CD4-positive, alpha-beta T cell treated with Interleukin-17A for 1 hour (primary cell): Measurements from ENCODE around the gene PTPRN2.
"Not testable (repeated sequence)": the region's sequence is repeated elsewhere in the genome, so short reads cannot be mapped to it uniquely, and the experiment has no call there.

ENCODE experiments used
- DNase-seq: peaks from one replicate; pipeline ENCODE4 v3.0.0-alpha.2; 2020

The PTPRN2 gene

DNA sequence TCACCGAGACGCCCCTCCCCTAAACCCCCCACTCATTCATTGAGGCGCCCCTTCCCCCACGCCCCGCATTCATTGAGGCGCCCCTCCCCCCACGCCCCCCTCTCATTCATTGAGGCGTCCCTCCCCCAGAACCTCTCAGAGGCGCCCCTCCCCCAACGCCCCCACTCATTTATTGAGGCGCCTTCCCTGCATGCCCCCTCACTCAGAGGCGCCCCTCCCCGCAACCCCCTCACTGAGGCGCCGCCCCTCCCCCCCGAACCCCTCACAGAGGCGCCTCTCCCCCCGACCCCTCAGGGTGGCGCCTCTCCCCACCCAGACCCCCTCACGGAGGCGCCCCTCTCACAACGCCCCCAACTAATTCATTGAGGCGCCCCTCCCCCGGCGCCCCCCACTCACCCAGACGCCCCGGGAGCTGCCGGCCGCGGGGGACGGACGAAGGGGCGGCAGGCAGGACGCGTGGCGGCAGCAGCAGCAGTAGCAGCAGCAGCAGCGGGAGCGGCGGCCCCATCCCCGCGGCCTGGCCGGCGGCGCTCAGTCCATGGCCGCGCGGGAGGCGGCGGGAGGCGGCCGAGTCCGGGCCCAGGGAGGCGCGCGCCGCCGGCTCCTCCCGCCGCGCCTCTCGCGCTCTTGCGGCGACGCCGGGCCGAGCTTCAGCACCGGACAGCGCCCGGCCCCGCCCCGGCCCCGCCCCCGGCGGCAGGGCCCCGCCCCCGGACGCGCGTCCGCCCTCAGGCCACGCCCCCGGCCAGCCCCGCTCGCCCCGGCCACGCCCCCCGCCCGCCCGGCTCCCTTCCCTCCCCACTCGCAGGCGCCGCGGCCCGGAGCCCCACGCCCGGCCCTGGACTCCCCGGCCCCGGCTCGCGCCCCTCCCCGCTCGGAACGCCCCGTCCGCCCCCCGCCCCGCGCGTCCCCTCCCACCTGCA is at the start of gene PTPRN2:
TSS of gene PTPRN2 (minus strand) at position 662 of the 923 bp plus-strand sequence.
- peak; percentile 36 for DNase-seq

DNA sequence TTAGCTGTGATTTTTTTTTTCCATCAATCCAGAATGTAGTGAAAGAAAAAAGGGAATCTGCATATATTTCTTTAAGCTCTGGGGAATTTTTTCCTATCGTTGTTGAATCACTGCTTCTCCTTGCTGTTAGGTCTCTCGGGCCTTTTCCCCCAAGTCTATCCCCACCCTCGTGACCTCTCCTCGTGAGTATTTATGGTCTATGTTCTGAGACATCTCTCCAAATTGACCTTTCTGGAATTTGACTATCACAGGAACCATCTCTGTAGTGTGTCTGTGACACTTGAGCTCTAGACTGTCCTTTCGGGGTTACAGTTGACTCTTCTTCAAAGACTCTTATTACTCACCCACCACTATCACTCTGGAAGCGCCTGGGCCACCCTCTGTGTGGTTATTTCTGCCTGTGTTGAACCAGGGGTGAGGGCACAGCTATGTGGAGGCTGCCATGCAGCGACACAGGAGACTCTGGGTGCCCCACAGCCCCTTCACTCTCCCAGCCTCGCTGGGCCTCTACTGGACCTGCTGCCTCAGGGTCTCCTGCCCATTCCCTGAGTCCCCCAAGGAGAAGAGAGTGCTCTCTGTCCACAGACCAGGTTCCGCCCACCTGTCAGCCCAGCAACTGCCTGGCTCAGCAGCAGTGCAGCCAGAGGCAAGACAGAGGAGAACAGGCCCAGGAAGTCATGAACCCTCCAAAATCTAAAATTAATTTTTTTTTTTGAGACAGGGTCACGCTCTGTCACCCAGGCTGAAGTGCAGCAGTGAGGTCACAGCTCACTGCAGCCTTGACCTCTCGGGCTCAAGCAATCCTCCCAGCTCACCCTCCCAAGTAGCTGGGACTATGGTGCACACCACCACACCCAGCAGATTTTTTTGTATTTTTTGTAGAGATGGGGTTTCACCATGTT is 45.7 kb upstream of the PTPRN2 start:
- no peak for DNase-seq

DNA sequence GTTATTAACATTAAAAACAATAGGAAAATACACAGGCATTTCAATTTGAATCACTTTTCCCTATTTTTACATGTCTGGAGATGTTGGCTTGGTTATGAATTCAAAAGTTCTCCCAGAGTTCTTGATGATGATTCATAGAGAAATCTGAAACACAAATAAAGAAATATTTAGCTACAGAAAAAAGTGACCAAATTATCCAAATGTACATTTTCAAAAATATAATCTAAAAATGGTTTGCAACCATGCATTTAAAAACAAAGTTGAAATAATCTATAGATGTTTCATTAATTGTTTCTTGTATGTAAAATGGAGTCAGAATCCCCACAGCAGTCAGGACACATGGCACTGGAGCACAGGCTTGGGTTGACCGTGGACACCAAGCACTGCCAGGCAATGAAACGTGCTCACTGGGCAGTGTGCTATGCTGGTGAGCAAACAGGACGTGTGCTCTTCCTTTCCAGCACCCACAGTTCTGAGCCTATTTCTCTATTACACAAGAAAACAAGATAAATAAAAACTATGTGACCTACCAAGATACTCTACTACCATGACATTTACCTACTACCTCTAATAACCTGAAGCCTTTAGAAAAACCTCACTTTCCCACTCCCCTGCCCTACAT is 44.1 kb upstream of the PTPRN2 start:
- no peak for DNase-seq

DNA sequence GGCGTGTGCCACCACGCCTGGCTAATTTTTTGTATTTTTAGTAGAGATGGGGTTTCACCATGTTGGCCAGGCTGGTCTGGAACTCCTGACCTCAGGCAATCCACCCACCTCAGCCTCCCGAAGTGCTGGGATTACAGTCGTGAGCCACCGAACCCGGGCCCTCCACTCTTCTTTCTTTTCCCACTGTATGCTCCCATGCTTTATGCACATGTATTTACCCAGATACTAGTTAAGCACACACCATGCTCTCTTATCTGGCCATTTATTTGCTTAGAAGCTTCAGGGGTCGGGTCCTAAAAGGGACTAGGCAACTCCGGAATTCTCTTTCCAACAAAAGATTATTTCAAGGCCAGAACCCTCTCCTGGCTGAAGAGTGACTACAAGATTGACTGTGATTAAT is 38.7 kb upstream of the PTPRN2 start:
- DNase-seq = not testable (repeated sequence)

DNA sequence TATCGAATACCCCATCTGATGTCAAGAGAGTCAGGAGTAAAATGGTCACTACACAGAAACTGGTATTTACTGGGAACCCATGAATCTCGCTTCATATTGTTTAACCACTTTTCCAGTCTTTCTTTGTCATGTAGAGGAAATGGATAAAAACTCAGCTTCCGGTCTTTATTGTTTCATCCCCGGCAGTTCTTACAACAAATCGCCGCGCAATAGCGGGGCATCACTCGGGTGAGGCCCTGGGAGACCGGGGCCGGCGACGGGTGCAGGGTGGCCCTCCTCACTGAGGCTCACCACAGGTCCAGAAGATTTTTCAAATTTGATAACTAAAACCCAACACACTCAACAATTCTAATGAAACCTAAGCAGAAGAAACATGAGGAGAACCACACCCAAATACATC is 35.6 kb upstream of the PTPRN2 start:
- DNase-seq = no peak

DNA sequence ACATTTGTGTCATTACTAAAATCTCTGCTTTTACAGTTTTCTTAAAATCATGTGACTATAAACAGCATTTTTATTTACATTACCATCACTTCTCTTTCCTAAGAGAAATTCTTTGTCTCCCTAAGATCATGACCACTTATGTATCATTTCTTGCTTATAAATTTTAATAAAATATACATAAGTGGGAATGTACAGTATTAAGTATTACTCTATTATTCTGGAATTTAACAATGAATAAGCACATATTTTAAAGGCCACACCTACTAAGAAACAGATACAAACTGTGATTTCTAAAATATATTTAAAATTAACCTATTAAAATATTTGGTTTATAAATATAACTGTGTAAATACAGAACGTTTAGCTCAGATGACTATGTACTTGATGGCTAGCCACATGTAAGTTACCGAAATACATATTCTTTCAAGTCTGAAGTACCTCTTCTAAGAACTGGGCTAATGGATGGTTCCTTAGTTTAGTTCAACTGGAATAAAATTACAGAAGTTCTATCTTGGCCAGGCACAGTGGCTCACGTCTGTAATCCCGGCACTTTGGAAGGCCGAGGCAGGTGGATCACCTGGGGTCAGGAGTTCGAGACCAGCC is 33.3 kb upstream of the PTPRN2 start:
- DNase-seq = no peak

DNA sequence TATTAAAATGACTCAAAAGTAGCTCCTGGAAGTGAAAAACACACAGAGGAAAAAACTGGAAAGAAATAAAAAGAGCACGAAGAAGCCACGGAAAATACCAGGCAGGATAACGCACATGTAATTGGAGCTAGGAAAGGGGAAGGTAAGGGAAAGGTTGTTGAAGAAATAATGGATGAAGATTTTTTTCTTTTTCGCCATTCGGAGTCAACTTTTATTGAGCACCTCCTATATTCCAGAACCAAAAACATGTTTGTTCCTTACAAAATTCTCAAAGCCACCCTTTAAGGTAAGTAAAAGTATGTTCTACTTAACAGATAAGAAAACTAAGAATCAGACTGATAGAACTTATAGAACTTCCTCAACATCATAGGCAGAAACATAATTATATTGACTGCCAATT is 32.8 kb upstream of the PTPRN2 start:
- DNase-seq = no peak

DNA sequence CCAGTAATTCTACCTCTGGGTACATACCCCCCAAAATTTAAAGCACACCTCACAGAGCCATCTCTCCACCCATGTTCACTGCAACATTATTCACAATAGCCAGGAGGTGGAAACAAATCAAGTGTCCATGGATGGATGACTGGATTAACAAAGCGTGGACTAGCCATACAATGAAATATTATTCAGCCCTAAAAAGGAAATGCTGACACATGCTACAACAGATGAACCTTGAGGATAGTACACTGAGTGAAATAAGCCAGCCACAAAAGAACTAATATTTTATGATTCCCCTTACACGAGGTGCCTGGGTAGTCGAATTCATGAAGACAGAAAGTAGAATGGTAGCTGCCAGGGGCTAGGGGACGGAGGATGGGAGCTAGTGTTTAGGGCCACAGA is 31.1 kb upstream of the PTPRN2 start:
- DNase-seq = no peak

DNA sequence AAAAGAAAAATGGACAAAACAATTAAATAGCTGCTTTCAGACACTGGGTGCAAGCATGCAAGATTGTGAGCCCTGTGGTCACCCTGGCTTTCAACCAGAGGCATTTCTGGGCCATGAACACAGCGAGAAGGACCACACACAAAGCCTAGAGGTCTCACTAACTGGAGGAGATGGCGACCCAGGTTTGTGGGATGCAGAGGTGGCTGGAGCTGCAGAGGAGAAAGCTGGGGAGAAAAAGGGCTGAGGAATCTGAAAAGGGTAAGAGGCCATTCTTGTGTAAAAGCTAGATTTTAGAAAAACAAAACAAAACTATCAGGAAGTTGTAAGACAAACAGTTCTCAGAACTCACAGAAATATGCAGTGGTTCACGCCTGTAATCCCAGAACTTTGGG is 30.1 kb upstream of the PTPRN2 start:
- DNase-seq = no peak

DNA sequence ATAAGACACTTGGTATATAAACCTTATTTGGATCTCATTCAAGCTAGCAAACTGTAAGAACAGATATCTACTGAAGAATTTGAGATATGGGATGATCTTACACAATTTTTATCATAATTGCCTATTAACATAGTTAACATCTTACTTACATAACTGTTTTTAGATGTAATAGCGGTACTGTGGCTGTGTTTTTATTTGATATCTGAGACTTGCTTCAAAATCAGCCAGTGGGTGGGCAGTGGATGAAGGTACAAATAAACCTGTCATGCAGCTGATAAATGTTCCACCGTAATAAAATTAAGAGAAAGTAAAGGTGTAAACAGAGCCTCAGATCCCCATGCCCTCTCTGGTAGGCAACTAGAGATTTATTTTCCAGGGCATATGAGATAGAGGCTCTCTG is 28.4 kb upstream of the PTPRN2 start:
- no peak for DNase-seq

DNA sequence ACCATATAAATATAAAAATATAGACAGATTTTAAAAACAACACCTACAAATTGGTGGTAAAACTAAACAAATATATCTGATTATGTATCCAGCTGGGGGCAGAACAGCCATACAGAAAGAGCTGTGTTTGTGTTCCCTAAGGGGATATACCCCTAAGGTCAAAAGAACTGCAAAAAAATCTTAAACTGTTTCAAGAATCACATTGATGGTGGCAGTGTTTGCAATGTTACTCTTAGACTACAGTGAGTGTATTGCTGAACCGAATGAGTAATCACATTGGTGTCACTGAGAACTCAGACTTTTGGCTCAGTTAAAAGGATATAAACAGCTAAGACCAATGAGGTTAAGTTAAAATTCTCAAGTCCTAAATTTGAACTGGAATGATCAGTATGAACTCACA is 27.1 kb upstream of the PTPRN2 start:
- no peak for DNase-seq

DNA sequence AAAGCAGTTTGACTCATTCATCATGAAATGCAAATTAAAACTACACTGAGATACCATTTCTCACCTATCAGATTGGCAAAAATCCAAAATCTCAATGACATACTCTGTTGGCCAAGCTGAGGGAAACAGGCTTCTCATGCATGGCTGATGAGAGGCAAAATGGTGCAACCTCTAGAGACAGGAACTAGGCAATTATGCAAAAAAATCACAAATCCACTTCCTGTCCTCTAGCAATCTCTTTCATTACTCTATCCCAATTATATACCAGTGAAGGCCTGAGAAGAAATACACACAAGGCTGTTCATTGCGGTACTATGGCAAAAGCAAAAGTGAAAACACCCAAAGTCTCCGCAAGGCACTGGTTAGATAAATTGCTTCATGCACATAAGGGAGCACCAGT is 25.9 kb upstream of the PTPRN2 start:
- no peak for DNase-seq

DNA sequence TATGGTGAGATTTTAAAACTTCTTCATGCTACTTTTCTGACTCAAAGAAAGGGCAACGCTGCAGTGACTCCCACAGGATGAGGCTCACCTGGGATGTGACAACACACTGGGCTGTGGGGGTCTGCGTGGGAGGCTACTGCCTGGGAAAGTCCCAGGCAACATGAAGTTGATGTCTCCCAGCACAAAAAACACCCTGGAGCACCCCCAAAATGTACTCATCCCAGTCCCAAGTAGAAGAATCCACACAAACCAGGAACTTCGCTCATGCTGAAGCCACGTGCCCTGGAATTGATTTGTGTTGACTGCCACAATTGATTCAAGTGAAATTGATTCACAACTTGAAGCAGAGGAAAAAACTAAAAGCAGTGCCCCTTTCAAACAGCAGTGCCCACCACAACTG is 24.9 kb upstream of the PTPRN2 start:
- DNase-seq = no peak

DNA sequence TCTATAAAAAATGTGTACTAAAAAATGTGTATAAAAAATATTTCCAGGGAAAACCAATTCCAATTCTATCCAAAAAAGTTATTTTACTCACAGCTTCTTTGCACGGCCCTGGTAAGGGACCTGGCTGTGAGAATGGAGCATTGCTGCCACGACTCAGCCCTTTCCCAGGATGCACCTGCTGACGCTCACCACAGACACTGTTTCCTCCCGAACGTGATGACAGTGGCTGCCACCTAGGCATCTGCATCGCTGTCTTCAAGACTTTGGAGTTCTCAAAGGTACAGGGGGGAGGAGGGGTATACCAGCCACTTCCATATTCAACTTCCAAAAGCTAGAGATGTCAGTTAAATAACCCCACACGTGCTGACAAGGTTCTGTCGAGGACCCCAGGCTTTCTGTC is 23.9 kb upstream of the PTPRN2 start:
- DNase-seq = no peak

DNA sequence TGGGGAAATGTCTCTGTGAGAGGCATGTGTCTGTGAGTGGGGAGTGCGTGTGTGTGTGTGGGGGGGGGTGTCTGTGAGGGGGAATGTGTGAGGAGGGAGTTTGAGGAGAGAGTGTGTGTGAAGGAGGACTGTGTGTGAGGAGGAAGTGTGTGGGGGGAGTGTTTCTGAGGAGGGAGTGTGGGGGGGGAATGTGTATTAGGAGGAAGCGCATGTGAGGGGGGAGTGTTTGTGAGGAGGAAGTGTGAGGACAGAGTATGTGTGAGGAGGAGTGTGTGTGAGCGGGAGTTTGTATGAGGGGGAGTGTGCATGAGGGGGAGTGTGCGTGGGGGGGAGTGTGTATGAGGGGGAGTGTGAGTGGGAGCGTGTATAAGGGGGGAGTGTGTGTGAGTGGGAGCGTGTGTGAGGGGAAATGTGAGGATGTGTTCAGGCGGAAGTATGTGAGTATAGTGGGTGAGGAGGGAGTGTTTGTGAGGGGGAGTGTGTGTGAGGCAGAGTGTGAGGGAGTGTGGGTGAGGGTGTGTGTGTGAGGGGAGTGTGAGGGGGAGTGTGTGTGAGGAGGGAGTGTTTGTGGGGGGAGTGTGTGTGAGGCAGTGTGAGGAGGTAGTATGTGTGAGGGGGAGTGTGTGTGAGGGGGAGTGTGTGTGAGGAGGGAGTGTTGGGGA is 21.8 kb upstream of the PTPRN2 start:
- no peak for DNase-seq

DNA sequence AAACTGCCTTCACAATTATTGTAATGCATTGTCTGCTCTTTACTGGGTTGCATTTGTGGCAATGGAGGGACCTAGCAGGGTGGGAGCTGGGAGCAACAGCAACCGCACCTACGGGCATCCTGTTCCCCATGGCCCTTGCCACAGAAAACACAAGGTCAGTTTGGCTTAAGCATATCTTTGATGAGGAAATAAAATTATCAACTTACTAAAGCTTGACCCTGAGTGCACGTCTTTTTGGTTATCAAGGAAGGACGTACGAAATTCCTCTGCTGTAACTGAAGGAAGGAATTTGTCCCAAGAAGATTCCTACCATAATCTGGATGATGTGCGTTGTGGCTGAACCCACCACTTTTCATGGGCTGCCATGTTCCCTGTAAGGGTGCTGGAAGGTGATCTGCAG is 19.9 kb upstream of the PTPRN2 start:
- DNase-seq = no peak

DNA sequence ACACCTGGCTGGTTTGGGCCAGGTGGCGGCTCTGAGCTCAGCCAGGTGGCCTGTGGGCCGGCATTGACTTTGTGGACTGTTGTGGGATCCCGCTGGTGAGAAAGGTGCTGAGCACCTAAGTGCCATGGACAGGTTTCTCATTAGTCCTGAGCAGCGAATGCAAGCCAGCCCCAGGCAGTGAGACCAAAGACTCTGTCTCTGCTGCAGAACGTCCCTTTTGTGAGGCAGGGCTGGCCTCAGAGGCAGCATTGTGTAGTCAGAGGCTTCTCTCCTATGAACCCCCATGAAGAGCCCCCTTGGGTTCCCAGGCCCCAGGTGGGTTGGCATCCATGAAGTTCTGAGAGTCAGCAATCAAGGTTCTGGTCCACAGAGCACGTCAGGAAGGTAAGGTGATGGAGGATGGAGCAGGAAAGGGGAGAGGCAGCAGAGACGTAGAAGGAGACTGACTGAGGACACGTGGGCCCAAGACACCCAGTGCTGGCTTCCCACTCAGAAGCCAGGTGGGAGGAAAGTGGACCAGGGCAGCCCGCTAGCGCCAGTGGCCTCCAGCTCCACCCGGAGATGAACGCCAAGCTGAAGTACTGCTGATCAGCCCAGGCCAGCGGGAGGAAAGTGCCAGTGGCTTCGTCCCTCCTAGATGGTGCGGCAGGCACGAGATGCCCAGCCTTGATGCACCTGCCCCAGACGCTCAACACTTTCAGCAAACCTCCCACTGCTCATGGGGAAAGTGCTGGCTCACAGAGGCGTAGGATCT is 19.2 kb upstream of the PTPRN2 start:
- no peak for DNase-seq

DNA sequence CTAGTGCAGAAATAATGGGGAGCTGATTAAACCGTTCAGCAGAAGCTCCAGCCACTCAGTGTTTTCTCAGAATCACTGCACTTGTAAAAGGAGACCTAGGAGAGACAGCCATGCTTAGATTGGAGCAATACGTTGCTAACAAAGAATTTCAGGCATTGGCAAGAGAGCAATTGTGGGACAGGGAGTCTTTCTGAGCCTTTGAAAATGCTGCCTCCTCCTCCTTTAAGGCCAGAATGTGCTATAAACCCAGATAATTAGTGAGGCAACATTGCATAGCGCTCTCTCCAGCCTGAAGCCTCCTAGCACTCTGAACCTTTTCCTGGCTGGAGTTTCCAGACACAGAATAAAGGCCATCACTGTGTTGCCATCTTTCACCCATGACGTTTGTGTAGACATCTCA is 18.5 kb upstream of the PTPRN2 start:
- DNase-seq = no peak

DNA sequence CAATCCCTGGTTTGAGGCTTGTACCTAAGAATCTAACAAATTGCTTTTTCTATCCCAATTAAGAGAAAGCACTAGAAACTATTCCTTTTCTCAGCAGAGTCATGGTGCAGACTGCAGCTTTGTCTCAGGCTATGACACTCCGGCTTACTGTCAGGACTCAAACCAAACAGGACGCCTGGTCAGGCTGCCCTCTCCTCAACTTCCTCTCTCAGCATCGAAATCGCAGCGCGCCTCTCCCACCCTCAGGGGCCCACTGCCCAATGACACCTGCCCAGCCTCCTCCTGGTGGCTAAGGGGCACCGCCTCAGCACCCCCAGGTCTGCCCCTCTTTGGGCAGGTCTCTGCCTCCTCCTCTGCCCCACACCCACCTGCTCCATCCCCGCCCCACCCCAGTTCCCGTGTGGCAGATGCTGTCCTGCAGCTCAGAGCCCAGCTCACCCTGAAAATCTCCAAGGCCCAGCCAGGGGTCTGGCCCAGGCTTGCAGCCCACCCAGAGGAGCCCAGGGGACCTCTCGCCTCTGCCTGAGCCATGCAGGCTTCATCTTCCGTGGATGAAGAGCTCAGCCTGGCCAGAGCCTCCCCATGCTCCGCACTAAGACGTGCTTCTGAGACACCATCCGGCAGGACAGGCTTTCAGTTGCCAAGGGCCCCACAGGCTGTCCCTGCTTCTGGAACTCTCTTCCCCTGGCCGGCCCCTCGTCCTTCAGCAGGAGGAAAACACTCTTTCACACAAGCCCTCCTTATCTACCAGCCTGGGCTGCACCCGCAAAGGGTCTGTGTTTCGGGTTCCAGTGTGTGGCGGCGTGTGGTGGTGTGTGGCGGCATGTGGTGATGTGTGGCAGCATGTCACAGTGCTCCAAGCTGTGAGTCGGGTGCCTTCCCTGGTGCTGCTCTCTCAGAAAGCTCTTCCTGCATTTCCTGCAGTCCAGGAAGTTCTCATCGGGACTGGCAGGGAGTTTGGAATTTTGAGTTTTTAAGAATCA is 16.4 kb upstream of the PTPRN2 start:
- no peak for DNase-seq
